RWPE2 (cell line): Measurements from ENCODE around the gene NDUFB5.
A peak's percentile ranks its signal among the peaks of the same experiment; 100 is the strongest.

Source experiments
- ATAC-seq: fragments of 200-7000 bp; cut with Tn5 transposase; 3 replicates; pipeline ENCODE4 v1.9.1; 2021; ENCODE audit warnings: low read depth
- DNase-seq: peaks from one replicate; pipeline ENCODE4 v3.0.0-alpha.2; 2020; ENCODE audit warnings: low spot score
- H3K27ac ChIP-seq: fragments of 450-650 bp; 2 replicates; pipeline ENCODE4 v1.5.1; 2017; ENCODE audit warnings: mild to moderate bottlenecking; ENCODE audit not compliant: poor library complexity, severe bottlenecking
- H3K27me3 ChIP-seq: fragments of 250-450 bp; sonication (Bioruptor Pico); 2 replicates; pipeline ENCODE4 v1.5.1; 2021; ENCODE audit warnings: mild to moderate bottlenecking, moderate library complexity; ENCODE audit not compliant: insufficient read depth, poor library complexity, severe bottlenecking
- H3K36me3 ChIP-seq: fragments of 250-450 bp; sonication (Bioruptor Pico); 2 replicates; pipeline ENCODE4 v1.5.1; 2020; ENCODE audit warnings: low read depth, mild to moderate bottlenecking, moderate library complexity
- H3K4me1 ChIP-seq: fragments of 250-450 bp; sonication (Bioruptor Pico); 2 replicates; pipeline ENCODE4 v1.5.1; 2021; ENCODE audit warnings: mild to moderate bottlenecking, moderate library complexity; ENCODE audit not compliant: insufficient read depth, poor library complexity, severe bottlenecking
- H3K4me3 ChIP-seq: fragments of 250-450 bp; sonication (Bioruptor Pico); 2 replicates; pipeline ENCODE4 v1.5.1; 2021; ENCODE audit warnings: mild to moderate bottlenecking, moderate library complexity; ENCODE audit not compliant: severe bottlenecking
- H3K9me3 ChIP-seq: fragments of 250-450 bp; sonication (Bioruptor Pico); 2 replicates; pipeline ENCODE4 v1.5.1; 2021; ENCODE audit warnings: mild to moderate bottlenecking, moderate library complexity; ENCODE audit not compliant: severe bottlenecking
- CTCF ChIP-seq: fragments of 450-650 bp; IDR thresholded peaks from one replicate; pipeline ENCODE4 v1.5.1; 2017; ENCODE audit warnings: mild to moderate bottlenecking, moderate library complexity; ENCODE audit not compliant: poor library complexity, severe bottlenecking

Gene NDUFB5

GRCh38 chr3:179604321-179605078, at the start of gene NDUFB5, which contains the start of gene MRPL47:
NDUFB5 (plus strand) TSS chr3:179604794; CDS start chr3:179604816, 22 bp downstream.
MRPL47 (minus strand) TSS chr3:179604638; CDS start chr3:179604624, 14 bp downstream.
- Histone ChIP-seq H3K27ac (peak within 1 kb of the TSS; percentile 26), H3K4me3 (peak within 1 kb of the TSS; percentile 82), H3K27me3 (no peaks in the 10 kb centered on the region), H3K9me3 (no peaks in the 10 kb centered on the region), H3K4me1 (no peaks in the 10 kb centered on the region), H3K36me3 (peaks cover 55% of the 10 kb centered on the region)
- peak; percentile 89 for DNase-seq
- ATAC-seq = peak; percentile 100
- TF ChIP-seq CTCF = no peak

GRCh38 chr3:179558742-179559364, 45.7 kb upstream of the NDUFB5 start:
- ATAC-seq (no peak), DNase-seq (no peak)
- H3K27ac ChIP-seq = no peak overlapping the region

GRCh38 chr3:179560791-179561190, 43.8 kb upstream of the NDUFB5 start:
- TF ChIP-seq CTCF = no peak
- H3K36me3 ChIP-seq = no peaks in the 10 kb centered on the region
- no peak overlapping the region for H3K27ac ChIP-seq
- DNase-seq = no peak
- H3K9me3 ChIP-seq = no peaks in the 10 kb centered on the region
- peaks cover 13% of the 10 kb centered on the region for H3K4me1 ChIP-seq
- H3K27me3 ChIP-seq = peaks cover 4% of the 10 kb centered on the region
- no peak for ATAC-seq
- no peak overlapping the region for H3K4me3 ChIP-seq

More at GRCh38 chr3:179558742-179559364, 45.7 kb upstream of the NDUFB5 start:
- no peaks in the 10 kb centered on the region for H3K9me3 ChIP-seq
- no peaks in the 10 kb centered on the region for H3K4me1 ChIP-seq
- TF ChIP-seq CTCF = peak; percentile 94
- H3K36me3 ChIP-seq = no peaks in the 10 kb centered on the region
- H3K27me3 ChIP-seq = peaks cover 4% of the 10 kb centered on the region
- no peak overlapping the region for H3K4me3 ChIP-seq

- TF ChIP-seq CTCF = no peak
- ATAC-seq = peak; percentile 93
- Histone ChIP-seq H3K4me3 (peak within 1 kb of the TSS; percentile 84), H3K27me3 (peaks cover 4% of the 10 kb centered on the region), H3K36me3 (no peaks in the 10 kb centered on the region), H3K4me1 (peaks cover 13% of the 10 kb centered on the region), H3K9me3 (no peaks in the 10 kb centered on the region), H3K27ac (peak within 1 kb of the TSS; percentile 70)
- DNase-seq = peak; percentile 99
Observed at GRCh38 chr3:179562591-179563270, 41.9 kb upstream of the NDUFB5 start, which contains the start of gene ACTL6A. ACTL6A (plus strand) TSS chr3:179562926; CDS start chr3:179563093, 167 bp downstream.
